HepG2 (cell line): ENCODE data around the gene NEDD4L. TPM values are rescaled to one million over a fixed set of nuclear protein-coding genes. Genes with fewer than 3 reads are reported as not detected.
A peak's percentile ranks its signal among the peaks of the same experiment; 100 is the strongest.

Experiments used
- ATAC-seq: fragments of 200-7000 bp; cut with Tn5 transposase; 3 replicates; pipeline ENCODE4 v1.9.1; 2020; ENCODE audit warnings: mild to moderate bottlenecking, moderate library complexity
- BruUV-seq: library from RNA; stranded (reverse); fragments of 400-500 nt; replicated peaks from 2 replicates; lab custom pipeline; 2021; lab: Mats Ljungman, UMichigan
- CTCF ChIA-PET: fragments of 300-600 bp; formaldehyde crosslinking; extraction: SDS; loops from one replicate; lab custom pipeline; 2021; ENCODE audit warnings: low total read pairs, inconsistent platforms, low intra/inter-chr PET ratio; lab: Yijun Ruan, JAX
- POLR2A ChIA-PET: fragments of 350-600 bp; sonication (Branson Sonifier 250); formaldehyde crosslinking; loops from one replicate; lab custom pipeline; 2020; ENCODE audit warnings: antibody characterized with exemption, inconsistent platforms; lab: Yijun Ruan, JAX
- DNase-seq: peaks from one replicate; pipeline ENCODE4 v3.0.0-alpha.2; 2015; ENCODE audit warnings: low spot score
- FAIRE-seq: peaks from 3 replicates; lab custom pipeline; 2011; peaks lifted over from hg19 to GRCh38; lab: Jason Lieb, UNC
- H2AFZ ChIP-seq: one replicate; pipeline ENCODE4 v1.6.1; 2011; ENCODE audit warnings: low read length, inconsistent platforms
- H3K27ac ChIP-seq: fragments of 300-600 bp; 3 replicates; pipeline ENCODE4 v1.8.0; 2011; ENCODE audit warnings: mixed run types, mild to moderate bottlenecking, mixed read lengths, low read length, inconsistent platforms; ENCODE audit not compliant: insufficient read depth; ENCODE audit errors: extremely low read length
- H3K27me3 ChIP-seq, 2 experiments: fragments of 200-600 bp in 1 of 2; 2 replicates in 1 of 2; 3 replicates in 1 of 2; pipeline versions ENCODE4 v1.6.0 to v1.8.0; 2011; ENCODE audit warnings: low read length in 2 of 2, mild to moderate bottlenecking in 2 of 2, moderate library complexity in 2 of 2, inconsistent platforms in 1 of 2; ENCODE audit not compliant: insufficient read depth in 2 of 2, control insufficient read depth in 1 of 2
- H3K36me3 ChIP-seq, 2 experiments: fragments of 200-600 bp in 1 of 2; replicated peaks in 1 of 2; 2 replicates in 1 of 2; 3 replicates in 1 of 2; pipeline versions ENCODE4 v1.5.1 to v1.8.0; 2011; ENCODE audit warnings: low read length in 2 of 2, inconsistent platforms in 1 of 2; ENCODE audit not compliant: insufficient read depth in 2 of 2, control insufficient read depth in 1 of 2
- H3K4me1 ChIP-seq: 2 replicates; pipeline ENCODE4 v1.5.1; 2012; ENCODE audit warnings: low read length, inconsistent platforms; ENCODE audit not compliant: insufficient read depth
- H3K4me2 ChIP-seq: 2 replicates; pipeline ENCODE4 v1.6.0; 2011; ENCODE audit warnings: low read depth, low read length, inconsistent platforms
- H3K4me3 ChIP-seq, 3 experiments: fragments of 200-600 bp in 1 of 3; sonication (generic), shearing (Covaris generic) in 1 of 3; replicated peaks in 1 of 3; 2 replicates each; pipeline ENCODE4 v1.5.1; 2011 to 2016; ENCODE audit warnings: low read length in 3 of 3, inconsistent platforms in 2 of 3, low read depth in 2 of 3, mild to moderate bottlenecking in 2 of 3, control low read depth in 1 of 3, mixed read lengths in 1 of 3; ENCODE audit not compliant: insufficient read depth in 1 of 3
- H3K79me2 ChIP-seq: one replicate; pipeline ENCODE4 v1.6.1; 2011; ENCODE audit warnings: low read length, inconsistent platforms; ENCODE audit not compliant: insufficient read depth
- H3K9ac ChIP-seq: 2 replicates; pipeline ENCODE4 v1.6.0; 2011; ENCODE audit warnings: mild to moderate bottlenecking, low read depth, low read length, inconsistent platforms; ENCODE audit not compliant: insufficient read depth
- H3K9me3 ChIP-seq: 2 replicates; pipeline ENCODE4 v1.5.1; 2012; ENCODE audit warnings: mild to moderate bottlenecking, low read length
- H4K20me1 ChIP-seq: 2 replicates; pipeline ENCODE4 v1.6.0; 2011; ENCODE audit warnings: inconsistent platforms, mild to moderate bottlenecking, low read length, moderate library complexity; ENCODE audit not compliant: insufficient read depth
- CC2D1A ChIP-seq: sonication (generic); formaldehyde crosslinking; IDR thresholded peaks from 2 replicates; pipeline ENCODE4 v1.8.1; 2023; ENCODE audit warnings: mild to moderate bottlenecking, missing genetic modification reagents
- EP300 ChIP-seq, 3 experiments: sonication (generic) in 1 of 3; formaldehyde crosslinking in 1 of 3; IDR thresholded peaks; 2 replicates each; pipeline versions ENCODE4 v1.5.1 to v1.6.1; 2011 to 2020; ENCODE audit warnings: low read depth in 2 of 3, low read length in 2 of 3, borderline replicate concordance in 1 of 3, improper control_type of control experiment in 1 of 3, mild to moderate bottlenecking in 1 of 3, missing genetic modification reagents in 1 of 3, moderate library complexity in 1 of 3
- ESRRA ChIP-seq: sonication (generic); formaldehyde crosslinking; IDR thresholded peaks from 2 replicates; pipeline ENCODE4 v1.5.1; 2020; ENCODE audit warnings: mild to moderate bottlenecking, low read depth, missing genetic modification reagents
- FOXP4 ChIP-seq: sonication (generic); formaldehyde crosslinking; IDR thresholded peaks from 2 replicates; pipeline ENCODE4 v1.4.0; 2020; ENCODE audit warnings: missing genetic modification reagents
- HNF1B ChIP-seq: sonication (generic); formaldehyde crosslinking; IDR thresholded peaks from 2 replicates; pipeline ENCODE4 v1.5.1; 2020; ENCODE audit warnings: mild to moderate bottlenecking, moderate library complexity, missing genetic modification reagents
- RBFOX2 ChIP-seq: fragments of 200-400 bp; formaldehyde crosslinking; IDR thresholded peaks from 2 replicates; pipeline ENCODE4 v1.6.1; 2017; ENCODE audit warnings: low read depth, mild to moderate bottlenecking, low read length
- TAF1 ChIP-seq: sonication (generic); formaldehyde crosslinking; IDR thresholded peaks from 2 replicates; pipeline ENCODE4 v1.4.0; 2020; ENCODE audit warnings: missing genetic modification reagents
- ZBTB3 ChIP-seq: sonication (generic); formaldehyde crosslinking; IDR thresholded peaks from 2 replicates; pipeline ENCODE4 v1.4.0; 2020; ENCODE audit warnings: low read depth, mild to moderate bottlenecking, moderate library complexity, missing genetic modification reagents, borderline replicate concordance
- ZC3H4 ChIP-seq: sonication (generic); formaldehyde crosslinking; IDR thresholded peaks from 2 replicates; pipeline ENCODE4 v1.4.0; 2020; ENCODE audit warnings: missing genetic modification reagents, borderline replicate concordance
- ZFP36 ChIP-seq: fragments of 150-350 bp; IDR thresholded peaks from 2 replicates; pipeline ENCODE4 v1.6.1; 2018; ENCODE audit warnings: borderline replicate concordance, low read length, low read depth; ENCODE audit not compliant: partially characterized antibody
- ZNF280D ChIP-seq: sonication (generic); formaldehyde crosslinking; IDR thresholded peaks from 2 replicates; pipeline ENCODE4 v1.5.1; 2020; ENCODE audit warnings: mild to moderate bottlenecking, missing genetic modification reagents
- ZNF331 ChIP-seq: sonication (generic); formaldehyde crosslinking; IDR thresholded peaks from 2 replicates; pipeline ENCODE4 v1.4.0; 2020; ENCODE audit warnings: missing genetic modification reagents
- ZNF430 ChIP-seq: sonication (generic); formaldehyde crosslinking; IDR thresholded peaks from 2 replicates; pipeline ENCODE4 v1.9.0; 2021; ENCODE audit warnings: mild to moderate bottlenecking, missing genetic modification reagents
- ZNF589 ChIP-seq: sonication (generic); formaldehyde crosslinking; conservative IDR thresholded peaks from 2 replicates; pipeline ENCODE4 v1.8.0; 2022; ENCODE audit warnings: mild to moderate bottlenecking, moderate library complexity, missing genetic modification reagents
- ZNF788 ChIP-seq: sonication (generic); formaldehyde crosslinking; IDR thresholded peaks from 2 replicates; pipeline ENCODE4 v1.5.0; 2020; ENCODE audit warnings: mild to moderate bottlenecking, missing genetic modification reagents, borderline replicate concordance
- WGBS: methylation state at CpG from one replicate; pipeline ENCODE4 v1.1.6; 2017; ENCODE audit warnings: low lambda C conversion rate; 5-methylcytosine and 5-hydroxymethylcytosine counted together
- in situ Hi-C: cut with HindIII; loops from 2 replicates; pipeline ENCODE4 v1.10.0; 2017; ENCODE audit warnings: low pct_unique_long_range_greater_than_20kb; ENCODE audit not compliant: extremely low pct_ligation_motif_present
- intact Hi-C: fragments of 100-400 bp; cut with micrococcal nuclease; formaldehyde crosslinking; loops from one replicate; pipeline ENCODE4 v1.10.0; 2022; ENCODE audit not compliant: unreplicated experiment
- polyA plus RNA-seq, 8 experiments: library from polyadenylated mRNA; depleted of rRNA in 3 of 8; stranded (reverse) in 7 of 8; unstranded in 1 of 8; fragments of >200 nt; fragmentation: Illumina TruSeq in 4 of 8; extraction: Trizol in 4 of 8; gene quantifications; 2 replicates each; pipeline versions ENCODE4 v1.2.1 to v1.2.3, GENCODE V29; 2011 to 2016; ENCODE audit warnings: low read depth in 4 of 8, missing spikeins in 1 of 8, mixed read lengths in 1 of 8; ENCODE audit not compliant: insufficient read depth in 1 of 8
- total RNA-seq, 5 experiments: library from RNA; depleted of rRNA; stranded (reverse); fragments of >200 nt; fragmentation: Illumina TruSeq; extraction: Trizol; gene quantifications; 2 replicates each; pipeline ENCODE4 v1.2.3, GENCODE V29; 2016; ENCODE audit warnings: low read depth in 1 of 5

NEDD4L gene
- total and polyA plus RNA-seq, 2 of the 13 experiments (the other 11 are each of a cell fraction or from before 2014, with no cell fraction given) = 168 to 390 TPM

GRCh38 chr18:58409802-58410445, 365.9 kb downstream of the NEDD4L start:
- FAIRE-seq (no peak), ATAC-seq (no peak), DNase-seq (peak; percentile 46)
- in situ Hi-C loops (loop anchor here (5.0 to 10.0 kb wide), 3 partner anchors 82 to 385 kb away; no protein-coding TSS in a partner anchor), intact Hi-C loops (loop anchor here (10.0 kb wide), 2 partner anchors 45 to 785 kb away; partner anchors contain the start of gene NARS1)
- no TSS peak for BruUV-seq
- Histone ChIP-seq H3K36me3 (no peaks in the 10 kb centered on the region), H4K20me1 (no peaks in the 10 kb centered on the region), H3K4me1 (peaks cover 97% of the 10 kb centered on the region), H3K27me3 (no peaks in the 10 kb centered on the region), H3K9me3 (no peaks in the 10 kb centered on the region), H3K9ac (peak overlapping the region; percentile 88), H3K4me2 (peak overlapping the region; percentile 73; the same call in 1 of the 2 replicates), H2AFZ (no peak overlapping the region), H3K4me3 (no peak overlapping the region; a peak in 1 of 6 replicates), H3K79me2 (peaks cover 10% of the 10 kb centered on the region), H3K27ac (peak overlapping the region; percentile 98)
- WGBS = 91% methylated on average over 5 of the region's 5 CpGs
- ChIA-PET CTCF (no interaction called here), POLR2A (interaction anchor here (0.6 to 9.1 kb wide), 2 partner anchors 6 to 73 kb away, joined by 4 to 181 read pairs; no protein-coding TSS in a partner anchor)
- TF ChIP-seq HNF1B (CRISPR knock-in tag) (peak; percentile 48; the same call in 1 of the 2 replicates), ZFP36 (peak; percentile 85), ESRRA (CRISPR knock-in tag) (peak; percentile 75; the same call in 1 of the 2 replicates), ZNF430 (CRISPR knock-in tag) (peak; percentile 15; the same call in 1 of the 2 replicates), ZC3H4 (CRISPR knock-in tag) (peak; percentile 38; the same call in 1 of the 2 replicates), ZNF280D (0 out of 2 replicates have a peak, but pooled peaks have one; percentile 3), ZBTB3 (CRISPR knock-in tag) (no peak), ZNF589 (no peak), EP300 (IDR thresholded peaks at IDR 0.05; ENCODE audit: low read depth in 2 of 2, low read length in 2 of 2) (peak in 1 of 2 experiments; percentile 46; a peak in 1 of 4 replicates), EP300 (CRISPR knock-in tag; IDR thresholded peaks at IDR 0.05; ENCODE audit: borderline replicate concordance) (no peak), ZNF788 (CRISPR knock-in tag) (0 out of 2 replicates have a peak, but pooled peaks have one; percentile 15), CC2D1A (CRISPR knock-in tag) (no peak), FOXP4 (CRISPR knock-in tag) (0 out of 2 replicates have a peak, but pooled peaks have one; percentile 12), ZNF331 (CRISPR knock-in tag) (0 out of 2 replicates have a peak, but pooled peaks have one; percentile 8), RBFOX2 (peak; percentile 82), TAF1 (CRISPR knock-in tag) (peak; percentile 22; the same call in 1 of the 2 replicates)
